Thyroid gland (tissue), 4 donors: ENCODE measurements around the gene B4GALT3.

Source experiments
- CTCF ChIP-seq, 6 experiments: fragments of 200-600 bp in 3 of 6; fragments of 450-650 bp in 3 of 6; sonication (generic) in 3 of 6; IDR thresholded peaks; one replicate each; pipeline ENCODE4 v1.5.1; 2016 to 2019; ENCODE audit warnings: antibody characterized with exemption in 6 of 6, mild to moderate bottlenecking in 2 of 6, inconsistent platforms in 1 of 6, moderate library complexity in 1 of 6
- POLR2A ChIP-seq, 2 donors: fragments of 450-650 bp; IDR thresholded peaks; one replicate each; pipeline ENCODE4 v1.6.1; 2017; ENCODE audit warnings: antibody characterized with exemption in 2 of 2, mild to moderate bottlenecking in 2 of 2, moderate library complexity in 1 of 2

GRCh38 chr1:161226320-161226711 is 49.0 kb upstream of the B4GALT3 start:
- no peak for TF ChIP-seq CTCF (IDR thresholded peaks at IDR 0.05)
- no peak for TF ChIP-seq POLR2A (IDR thresholded peaks at IDR 0.05)
